ENCODE measurements around the gene TTLL5.

- TF ChIP-seq, protein P1, sequence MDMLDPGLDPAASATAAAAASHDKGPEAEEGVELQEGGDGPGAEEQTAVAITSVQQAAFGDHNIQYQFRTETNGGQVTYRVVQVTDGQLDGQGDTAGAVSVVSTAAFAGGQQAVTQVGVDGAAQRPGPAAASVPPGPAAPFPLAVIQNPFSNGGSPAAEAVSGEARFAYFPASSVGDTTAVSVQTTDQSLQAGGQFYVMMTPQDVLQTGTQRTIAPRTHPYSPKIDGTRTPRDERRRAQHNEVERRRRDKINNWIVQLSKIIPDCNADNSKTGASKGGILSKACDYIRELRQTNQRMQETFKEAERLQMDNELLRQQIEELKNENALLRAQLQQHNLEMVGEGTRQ (IDR thresholded peaks at IDR 0.05; ENCODE audit: borderline replicate concordance, low read depth, low read length) = no peak
- peak; percentile 29; the same call in 1 of the 2 replicates for TF ChIP-seq SIN3A (IDR thresholded peaks at IDR 0.05; ENCODE audit: borderline replicate concordance, low read depth, low read length)
- no peak for TF ChIP-seq GATA2 (CRISPR knock-in tag; IDR thresholded peaks at IDR 0.05)
- peak; percentile 44; the same call in 1 of the 2 replicates for TF ChIP-seq NFIC (IDR thresholded peaks at IDR 0.05; ENCODE audit: borderline replicate concordance)
- peak; percentile 55 for TF ChIP-seq CTCF (IDR thresholded peaks at IDR 0.05)
- TF ChIP-seq, protein P2, sequence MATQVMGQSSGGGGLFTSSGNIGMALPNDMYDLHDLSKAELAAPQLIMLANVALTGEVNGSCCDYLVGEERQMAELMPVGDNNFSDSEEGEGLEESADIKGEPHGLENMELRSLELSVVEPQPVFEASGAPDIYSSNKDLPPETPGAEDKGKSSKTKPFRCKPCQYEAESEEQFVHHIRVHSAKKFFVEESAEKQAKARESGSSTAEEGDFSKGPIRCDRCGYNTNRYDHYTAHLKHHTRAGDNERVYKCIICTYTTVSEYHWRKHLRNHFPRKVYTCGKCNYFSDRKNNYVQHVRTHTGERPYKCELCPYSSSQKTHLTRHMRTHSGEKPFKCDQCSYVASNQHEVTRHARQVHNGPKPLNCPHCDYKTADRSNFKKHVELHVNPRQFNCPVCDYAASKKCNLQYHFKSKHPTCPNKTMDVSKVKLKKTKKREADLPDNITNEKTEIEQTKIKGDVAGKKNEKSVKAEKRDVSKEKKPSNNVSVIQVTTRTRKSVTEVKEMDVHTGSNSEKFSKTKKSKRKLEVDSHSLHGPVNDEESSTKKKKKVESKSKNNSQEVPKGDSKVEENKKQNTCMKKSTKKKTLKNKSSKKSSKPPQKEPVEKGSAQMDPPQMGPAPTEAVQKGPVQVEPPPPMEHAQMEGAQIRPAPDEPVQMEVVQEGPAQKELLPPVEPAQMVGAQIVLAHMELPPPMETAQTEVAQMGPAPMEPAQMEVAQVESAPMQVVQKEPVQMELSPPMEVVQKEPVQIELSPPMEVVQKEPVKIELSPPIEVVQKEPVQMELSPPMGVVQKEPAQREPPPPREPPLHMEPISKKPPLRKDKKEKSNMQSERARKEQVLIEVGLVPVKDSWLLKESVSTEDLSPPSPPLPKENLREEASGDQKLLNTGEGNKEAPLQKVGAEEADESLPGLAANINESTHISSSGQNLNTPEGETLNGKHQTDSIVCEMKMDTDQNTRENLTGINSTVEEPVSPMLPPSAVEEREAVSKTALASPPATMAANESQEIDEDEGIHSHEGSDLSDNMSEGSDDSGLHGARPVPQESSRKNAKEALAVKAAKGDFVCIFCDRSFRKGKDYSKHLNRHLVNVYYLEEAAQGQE (IDR thresholded peaks at IDR 0.05; ENCODE audit: low read depth, low read length) = peak; percentile 54; the same call in 1 of the 2 replicates
- TF ChIP-seq TCF12 (IDR thresholded peaks at IDR 0.05) = peak; percentile 85
Observed at GRCh38 chr14:75884198-75884611, 223.2 kb downstream of the TTLL5 start.

Measured in SK-N-SH (cell line).